HG02763 (cell line): ENCODE data around the gene U2AF1L4.

Experiments
- ATAC-seq: cut with Tn5 transposase; IDR thresholded peaks from one replicate; pipeline ENCODE4 v1.9.1; 2021; ENCODE audit warnings: mild to moderate bottlenecking, moderate library complexity; ENCODE audit not compliant: unreplicated experiment

The U2AF1L4 gene

GRCh38 chr19:35742121-35742724, 3.0 kb downstream of the U2AF1L4 start, which contains the start of gene IGFLR1:
Gene IGFLR1, minus strand, starts transcription at chr19:35742452. Its CDS starts 1,272 bp downstream, at chr19:35741180.
- ATAC-seq = no peak

- no peak for ATAC-seq
These were observed 4.1 kb downstream of the U2AF1L4 start for GRCh38 chr19:35741203-35741515.

DNA sequence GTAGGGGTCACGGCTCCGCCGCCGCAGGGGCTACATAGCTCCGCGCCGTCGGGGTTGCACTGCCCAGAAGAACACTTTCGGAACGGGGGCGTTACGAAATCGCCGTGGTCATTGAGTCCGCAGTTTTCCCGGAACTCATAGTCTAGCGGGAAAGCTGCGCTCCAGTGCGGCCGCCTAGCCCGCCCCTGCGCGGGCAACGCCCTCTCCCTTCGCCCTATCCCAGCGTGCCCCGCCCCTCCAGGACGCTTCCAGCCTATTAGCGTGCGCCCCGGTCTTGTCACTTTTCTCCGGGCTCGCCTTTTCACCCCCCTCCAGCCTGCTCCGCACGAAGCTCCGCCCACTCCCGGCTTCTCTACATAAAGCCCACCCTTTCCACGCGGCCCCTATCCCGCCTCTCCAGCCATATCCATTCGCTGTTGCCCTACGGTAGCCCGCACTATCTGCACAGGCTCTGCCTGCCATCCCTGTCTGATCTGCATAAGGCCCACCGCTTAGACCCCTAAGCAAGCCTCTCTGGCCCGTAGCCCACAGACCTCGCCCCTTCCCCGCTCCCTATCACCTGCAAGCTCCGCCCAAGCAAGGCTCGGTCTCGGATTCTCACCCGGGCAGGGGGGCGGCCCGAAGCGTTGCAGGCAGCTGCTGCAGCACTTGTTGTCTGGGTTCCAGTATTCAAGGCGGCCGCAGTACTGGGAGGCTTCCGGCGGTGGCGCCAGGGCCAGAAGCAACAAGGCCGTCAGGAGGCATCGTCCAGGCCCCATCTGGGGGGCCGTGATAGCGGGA, 4.6 kb downstream of the U2AF1L4 start:
- peak; percentile 57 for ATAC-seq

GRCh38 chr19:35740108-35740422, 5.2 kb downstream of the U2AF1L4 start:
- no peak for ATAC-seq

DNA sequence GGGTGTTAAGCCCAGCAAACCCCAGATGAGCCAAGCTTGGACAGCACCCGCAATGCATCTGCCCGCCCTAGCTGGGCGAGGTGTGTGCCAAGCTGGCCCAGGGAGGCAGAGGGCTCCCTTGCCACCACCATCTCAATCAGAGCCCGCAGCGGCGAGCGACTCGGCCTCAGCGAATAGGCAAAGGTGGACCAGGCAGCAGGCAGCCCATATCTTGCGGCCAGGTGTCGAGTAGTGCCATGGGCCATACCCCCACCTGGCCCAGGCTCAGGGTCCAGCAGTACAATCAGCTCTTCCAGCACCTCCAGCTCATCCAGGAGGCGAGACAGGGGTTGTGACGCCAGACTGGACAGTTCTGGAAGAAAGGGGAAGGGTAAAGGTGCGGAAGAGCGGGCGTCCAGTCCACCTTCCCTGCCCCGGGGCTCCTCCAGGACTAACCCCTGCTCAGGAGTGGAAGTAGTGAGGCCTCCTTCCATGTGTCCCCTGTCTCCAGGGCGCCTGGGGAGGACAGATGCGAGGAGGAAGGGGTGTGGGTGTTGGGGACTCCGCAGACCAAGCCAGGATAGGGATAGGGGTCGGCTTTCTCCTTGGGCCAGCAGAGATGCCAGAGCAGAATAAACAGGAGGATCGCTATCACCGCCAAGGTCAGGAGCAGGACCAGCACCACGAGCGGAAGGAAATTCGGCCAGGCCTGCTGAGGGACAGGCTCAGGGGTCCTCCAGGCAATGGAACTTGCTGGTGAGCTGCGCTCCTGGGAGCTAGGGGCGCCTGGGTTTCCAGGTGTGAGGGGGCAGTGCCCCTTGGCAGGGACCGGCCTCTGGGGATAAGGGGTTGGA, 5.7 kb downstream of the U2AF1L4 start:
- ATAC-seq = no peak

DNA sequence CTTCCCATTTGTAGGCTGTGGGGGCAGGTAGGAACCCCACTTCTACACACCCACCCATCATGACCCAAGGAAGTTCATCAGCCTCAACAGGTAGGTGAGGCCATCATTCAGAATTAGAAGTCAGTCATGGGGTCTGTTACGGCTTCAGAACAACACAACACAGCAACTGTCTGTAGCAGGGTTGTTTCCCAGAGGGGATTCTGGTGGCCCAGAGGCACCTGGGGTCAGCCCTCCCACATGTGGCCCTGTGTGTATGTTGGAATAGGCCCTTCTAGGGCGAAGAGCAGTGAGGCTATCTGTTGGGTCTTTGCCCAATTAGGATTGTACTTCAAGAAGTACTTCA, 6.4 kb downstream of the U2AF1L4 start:
- ATAC-seq = no peak

- ATAC-seq = no peak
These were observed 7.0 kb downstream of the U2AF1L4 start for GRCh38 chr19:35738021-35738886.

GRCh38 chr19:35736913-35737886, 8.0 kb downstream of the U2AF1L4 start:
- ATAC-seq = no peak

- no peak for ATAC-seq
These were observed 10.3 kb downstream of the U2AF1L4 start for GRCh38 chr19:35734889-35735288.

DNA sequence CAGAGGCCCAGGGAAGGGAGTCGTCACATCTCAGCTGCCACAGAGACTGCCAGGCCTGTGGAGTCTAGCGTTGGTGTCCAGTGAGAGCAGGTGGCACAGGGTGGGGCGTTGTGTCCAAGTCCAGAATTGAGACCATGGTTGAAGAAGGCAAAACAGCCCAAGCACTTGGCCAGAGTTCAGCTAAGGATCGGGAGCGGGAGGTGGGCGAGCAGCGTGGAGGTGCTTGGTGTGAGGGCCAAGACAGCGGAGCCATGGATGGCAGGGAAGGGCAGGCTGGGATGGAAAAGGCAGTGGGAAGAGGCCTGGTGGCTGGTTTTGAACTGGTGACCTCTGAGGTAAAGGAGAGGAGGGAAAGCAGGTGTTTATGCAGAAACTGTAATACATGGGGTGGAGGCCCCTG, 10.9 kb downstream of the U2AF1L4 start:
- ATAC-seq = no peak

GRCh38 chr19:35733180-35734125, 11.8 kb downstream of the U2AF1L4 start:
- ATAC-seq = no peak

DNA sequence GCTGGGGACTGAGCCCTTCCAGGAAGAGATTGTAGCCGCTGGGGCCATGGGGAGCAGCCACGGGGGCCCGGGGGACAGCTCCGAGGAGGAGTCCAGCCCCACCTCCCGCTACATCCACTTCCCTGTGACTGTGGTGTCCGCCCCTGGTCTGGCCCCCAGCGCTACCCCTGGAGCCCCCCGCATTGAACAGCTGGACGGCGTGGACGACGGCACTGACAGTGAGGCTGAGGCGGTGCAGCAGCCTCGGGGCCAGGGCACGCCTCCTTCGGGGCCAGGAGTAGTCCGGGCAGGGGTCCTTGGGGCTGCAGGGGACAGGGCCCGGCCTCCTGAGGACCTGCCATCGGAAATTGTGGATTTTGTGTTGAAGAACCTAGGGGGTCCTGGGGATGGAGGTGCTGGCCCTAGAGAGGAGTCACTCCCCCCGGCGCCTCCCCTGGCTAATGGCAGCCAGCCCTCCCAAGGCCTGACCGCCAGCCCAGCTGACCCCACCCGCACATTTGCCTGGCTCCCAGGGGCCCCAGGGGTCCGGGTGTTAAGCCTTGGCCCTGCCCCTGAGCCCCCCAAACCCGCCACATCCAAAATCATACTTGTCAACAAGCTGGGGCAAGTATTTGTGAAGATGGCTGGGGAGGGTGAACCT, 12.6 kb downstream of the U2AF1L4 start:
- ATAC-seq = no peak

GRCh38 chr19:35731779-35732405, 13.3 kb downstream of the U2AF1L4 start:
- no peak for ATAC-seq

DNA sequence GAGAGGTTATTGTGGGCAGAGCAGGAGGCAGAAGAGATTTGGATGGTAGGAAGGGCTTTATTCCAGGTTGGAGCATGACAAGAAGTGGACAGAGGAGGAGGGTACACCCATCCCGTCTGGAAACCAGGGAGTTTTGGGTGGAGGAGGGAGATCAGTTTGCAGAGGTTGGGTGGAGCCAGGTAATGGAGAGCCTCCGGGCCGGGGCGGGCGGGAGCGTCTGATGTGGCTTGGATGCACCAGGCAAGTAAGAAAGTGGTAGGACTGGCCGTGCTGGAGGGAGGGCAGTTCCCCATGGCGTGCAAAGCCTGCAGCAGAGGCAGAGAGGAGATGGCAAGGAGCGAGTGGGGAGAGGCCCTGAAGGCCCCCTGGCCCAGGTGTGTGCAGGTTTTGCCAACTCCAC, 13.9 kb downstream of the U2AF1L4 start:
- no peak for ATAC-seq

DNA sequence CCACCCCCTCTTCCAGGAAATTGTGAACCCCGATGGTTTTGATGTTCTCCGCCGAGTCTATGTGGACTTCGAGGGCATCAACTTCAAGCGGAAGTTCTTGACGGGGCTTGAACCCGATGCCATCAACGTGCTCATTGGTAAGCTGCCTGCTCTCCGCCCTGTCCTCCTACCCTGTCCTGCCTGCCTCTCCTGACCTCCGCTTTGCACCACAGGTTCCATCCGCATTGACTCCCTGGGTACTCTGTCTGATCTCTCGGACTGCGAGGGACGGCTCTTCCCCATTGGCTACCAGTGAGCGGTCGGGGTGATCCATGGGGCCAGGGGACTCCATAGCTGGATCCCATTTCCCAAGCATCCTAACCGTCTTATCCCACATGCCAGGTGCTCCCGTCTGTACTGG, 14.9 kb downstream of the U2AF1L4 start:
- no peak for ATAC-seq

DNA sequence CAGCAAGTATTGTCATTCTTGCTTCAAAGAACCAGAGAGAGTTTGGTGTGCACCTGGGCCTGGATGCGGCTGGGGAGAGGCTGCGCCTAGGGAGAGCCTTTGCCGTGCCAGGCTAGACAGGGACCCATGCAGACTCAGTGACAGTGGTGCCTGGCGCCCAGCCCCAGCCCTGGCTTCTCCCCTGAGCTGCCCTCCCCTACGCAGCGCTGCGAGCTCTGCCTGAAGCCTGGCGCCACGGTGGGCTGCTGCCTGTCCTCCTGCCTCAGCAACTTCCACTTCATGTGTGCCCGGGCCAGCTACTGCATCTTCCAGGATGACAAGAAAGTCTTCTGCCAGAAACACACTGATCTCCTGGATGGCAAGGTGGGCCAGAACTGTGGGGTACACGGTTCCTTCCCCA, 15.5 kb downstream of the U2AF1L4 start:
- no peak for ATAC-seq

DNA sequence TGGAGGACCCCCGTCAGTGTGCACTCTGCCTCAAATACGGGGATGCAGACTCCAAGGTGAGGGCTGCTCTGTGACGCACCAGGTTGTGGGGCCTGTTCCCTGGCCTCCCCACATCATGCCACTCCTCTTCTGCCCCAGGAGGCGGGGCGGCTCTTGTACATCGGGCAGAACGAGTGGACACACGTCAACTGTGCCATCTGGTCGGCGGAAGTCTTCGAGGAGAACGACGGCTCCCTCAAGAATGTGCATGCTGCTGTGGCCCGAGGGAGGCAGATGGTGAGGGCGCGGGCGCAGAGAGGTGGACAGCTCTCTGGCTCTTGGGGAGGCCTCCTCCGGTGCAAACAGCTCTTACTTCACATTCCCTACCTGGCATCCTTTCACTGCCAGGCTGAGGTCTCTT, 16.2 kb downstream of the U2AF1L4 start:
- no peak for ATAC-seq
